WERI-Rb-1 (cell line): ENCODE data around the gene SOX30.

ENCODE experiments used
- DNase-seq: peaks from one replicate; pipeline ENCODE4 v3.0.0-alpha.2; 2020
- H3K27ac ChIP-seq: fragments of 250-450 bp; sonication (Bioruptor Pico); 2 replicates; pipeline ENCODE4 v1.5.1; 2020; ENCODE audit warnings: mild to moderate bottlenecking, moderate library complexity
- H3K27me3 ChIP-seq: fragments of 250-450 bp; sonication (Bioruptor Pico); 2 replicates; pipeline ENCODE4 v1.5.1; 2021; ENCODE audit warnings: mild to moderate bottlenecking, low read depth, moderate library complexity; ENCODE audit not compliant: insufficient read depth, severe bottlenecking
- H3K36me3 ChIP-seq: fragments of 250-450 bp; sonication (Bioruptor Pico); 2 replicates; pipeline ENCODE4 v1.5.1; 2020; ENCODE audit warnings: mild to moderate bottlenecking, moderate library complexity
- H3K4me3 ChIP-seq: 2 replicates; pipeline ENCODE4 v1.5.1; 2011; ENCODE audit warnings: low read depth, mild to moderate bottlenecking, control low read depth, low read length
- H3K9me3 ChIP-seq: fragments of 250-450 bp; sonication (Bioruptor Pico); 2 replicates; pipeline ENCODE4 v1.5.1; 2021; ENCODE audit warnings: mild to moderate bottlenecking, moderate library complexity; ENCODE audit not compliant: severe bottlenecking
- TF ChIP-seq, protein P1 (sequence below): IDR thresholded peaks from 2 replicates; pipeline ENCODE4 v1.5.1; 2011; ENCODE audit warnings: low read depth, mild to moderate bottlenecking, control low read depth, inconsistent platforms, low read length

The SOX30 gene

DNA sequence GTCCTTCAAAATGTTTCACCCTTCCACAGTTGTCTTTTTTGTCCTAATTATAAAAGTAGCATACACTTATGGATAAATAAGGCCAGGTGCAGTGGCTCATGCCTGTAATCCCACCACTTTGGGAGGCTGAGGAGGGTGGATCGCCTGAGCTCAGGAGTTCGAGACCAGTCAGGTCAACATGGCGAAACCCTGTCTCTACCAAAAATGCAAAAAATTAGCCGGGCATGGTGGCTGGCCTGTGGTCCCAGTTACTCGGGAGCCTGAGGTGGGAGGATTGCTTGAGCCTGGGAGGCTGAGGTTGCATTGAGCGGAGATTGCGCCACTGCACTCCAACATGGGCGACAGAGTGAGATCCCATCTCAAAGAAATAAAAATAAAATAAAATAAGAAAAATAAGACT lies 20.7 kb upstream of the SOX30 start:
- Histone ChIP-seq H3K36me3 (no peaks in the 10 kb centered on the region), H3K9me3 (peaks cover 9% of the 10 kb centered on the region), H3K4me3 (no peak overlapping the region), H3K27ac (no peak overlapping the region), H3K27me3 (no peaks in the 10 kb centered on the region)
- TF ChIP-seq, protein P1, sequence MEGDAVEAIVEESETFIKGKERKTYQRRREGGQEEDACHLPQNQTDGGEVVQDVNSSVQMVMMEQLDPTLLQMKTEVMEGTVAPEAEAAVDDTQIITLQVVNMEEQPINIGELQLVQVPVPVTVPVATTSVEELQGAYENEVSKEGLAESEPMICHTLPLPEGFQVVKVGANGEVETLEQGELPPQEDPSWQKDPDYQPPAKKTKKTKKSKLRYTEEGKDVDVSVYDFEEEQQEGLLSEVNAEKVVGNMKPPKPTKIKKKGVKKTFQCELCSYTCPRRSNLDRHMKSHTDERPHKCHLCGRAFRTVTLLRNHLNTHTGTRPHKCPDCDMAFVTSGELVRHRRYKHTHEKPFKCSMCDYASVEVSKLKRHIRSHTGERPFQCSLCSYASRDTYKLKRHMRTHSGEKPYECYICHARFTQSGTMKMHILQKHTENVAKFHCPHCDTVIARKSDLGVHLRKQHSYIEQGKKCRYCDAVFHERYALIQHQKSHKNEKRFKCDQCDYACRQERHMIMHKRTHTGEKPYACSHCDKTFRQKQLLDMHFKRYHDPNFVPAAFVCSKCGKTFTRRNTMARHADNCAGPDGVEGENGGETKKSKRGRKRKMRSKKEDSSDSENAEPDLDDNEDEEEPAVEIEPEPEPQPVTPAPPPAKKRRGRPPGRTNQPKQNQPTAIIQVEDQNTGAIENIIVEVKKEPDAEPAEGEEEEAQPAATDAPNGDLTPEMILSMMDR = no peak
- no peak for DNase-seq

DNA sequence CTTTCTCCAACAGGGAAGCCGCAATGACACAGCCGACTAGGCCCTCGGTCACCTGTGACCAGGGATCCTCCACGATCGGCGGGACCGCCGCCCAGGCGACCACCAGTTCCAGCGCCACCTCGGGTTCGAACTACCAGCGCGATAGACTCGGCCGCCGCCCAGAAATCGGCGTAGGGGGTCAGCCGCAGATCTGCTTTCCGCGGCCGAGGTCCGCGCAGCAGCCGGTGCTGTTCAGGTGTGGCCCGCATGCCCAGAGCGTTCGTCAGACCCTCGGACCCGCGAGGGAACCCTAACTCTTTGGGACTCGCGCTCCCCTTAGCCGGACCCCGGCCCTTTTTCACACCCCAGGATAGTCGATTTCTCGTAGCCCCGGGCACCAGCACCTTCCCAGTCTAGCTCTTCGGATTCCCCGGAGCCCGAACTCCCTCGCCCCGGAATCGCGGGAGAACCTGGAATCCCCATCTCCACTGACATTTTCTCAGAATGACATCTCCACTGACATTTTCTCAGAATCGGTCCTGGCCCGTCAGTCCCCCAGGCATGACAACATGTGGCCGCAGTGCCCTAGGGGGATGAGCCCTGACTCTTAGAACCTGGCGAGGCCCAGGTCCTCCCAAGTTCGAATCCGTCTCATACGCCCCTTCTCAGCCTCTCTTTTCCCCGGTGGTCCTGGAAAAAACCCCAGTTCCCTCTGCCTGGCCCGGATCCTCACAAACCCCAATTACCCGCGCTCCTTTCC lies 19.5 kb upstream of the SOX30 start:
- Histone ChIP-seq H3K36me3 (no peaks in the 10 kb centered on the region), H3K27ac (no peak overlapping the region), H3K9me3 (peaks cover 9% of the 10 kb centered on the region), H3K4me3 (no peak overlapping the region), H3K27me3 (no peaks in the 10 kb centered on the region)
- TF ChIP-seq, protein P1 = no peak
- no peak for DNase-seq

DNA sequence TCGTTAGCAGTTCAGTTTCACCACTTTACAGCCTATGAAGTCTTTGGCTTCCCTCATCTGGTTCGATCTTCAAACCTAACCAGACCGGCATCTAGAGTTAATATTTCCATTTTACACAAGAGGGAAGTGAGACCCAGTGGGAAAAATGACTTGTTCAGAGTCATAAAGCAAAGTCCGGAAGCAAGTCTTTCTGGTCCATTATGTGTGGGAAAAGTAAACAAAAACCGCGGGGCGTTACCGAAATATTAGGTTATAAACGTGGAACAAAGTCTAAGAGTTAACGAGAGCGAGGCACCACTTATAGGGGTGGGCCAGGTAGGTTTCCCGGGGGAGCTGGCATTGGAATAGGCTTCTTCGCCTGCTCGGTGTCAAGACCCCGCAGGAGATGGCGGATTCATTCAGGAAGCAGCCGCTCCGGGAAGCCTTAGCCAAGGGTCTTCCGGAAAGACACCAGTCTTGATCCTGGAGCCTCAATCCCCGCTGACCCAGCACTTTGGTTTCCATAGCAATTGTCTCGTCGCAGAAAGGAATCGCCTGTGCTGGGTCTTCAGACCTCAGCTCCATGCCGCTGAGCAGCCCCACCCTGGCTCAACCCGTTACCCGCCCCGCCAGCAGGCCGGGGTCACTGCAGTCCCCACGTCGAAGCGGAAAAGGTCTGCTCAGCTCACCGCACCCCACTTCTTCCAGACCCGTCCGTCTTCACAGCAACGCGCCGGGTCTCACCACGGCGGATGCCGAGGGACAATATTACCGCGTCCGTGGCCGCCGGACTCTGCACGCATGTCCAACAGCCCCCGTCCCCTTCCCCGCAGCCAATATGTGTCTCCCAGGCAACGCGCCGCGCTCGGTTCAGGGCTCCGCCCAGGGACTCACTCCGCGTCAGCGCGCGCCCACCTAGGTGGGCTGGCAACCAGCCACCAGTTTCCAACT lies 18.7 kb upstream of the SOX30 start, which contains the start of gene C5orf52:
C5orf52 (plus strand) TSS at position 872 of the 930 bp plus-strand sequence. CDS start 82 bp downstream, outside the sequence.
- H3K27ac ChIP-seq = no peak within 1 kb of the TSS
- TF ChIP-seq, protein P1 = no peak
- no peaks in the 10 kb centered on the region for H3K27me3 ChIP-seq
- H3K4me3 ChIP-seq = no peak within 1 kb of the TSS
- H3K36me3 ChIP-seq = no peaks in the 10 kb centered on the region
- no peak for DNase-seq
- peaks cover 9% of the 10 kb centered on the region for H3K9me3 ChIP-seq

- Histone ChIP-seq H3K9me3 (peaks cover 9% of the 10 kb centered on the region), H3K4me3 (no peak overlapping the region), H3K27ac (no peak overlapping the region), H3K27me3 (no peaks in the 10 kb centered on the region), H3K36me3 (no peaks in the 10 kb centered on the region)
- TF ChIP-seq, protein P1 = no peak
- peak; percentile 22 for DNase-seq
Observed at GRCh38 chr5:157669701-157670097, 17.5 kb upstream of the SOX30 start.

- no peaks in the 10 kb centered on the region for H3K36me3 ChIP-seq
- no peak for DNase-seq
- no peak overlapping the region for H3K27ac ChIP-seq
- no peaks in the 10 kb centered on the region for H3K27me3 ChIP-seq
- TF ChIP-seq, protein P1 = no peak
- peaks cover 9% of the 10 kb centered on the region for H3K9me3 ChIP-seq
- no peak overlapping the region for H3K4me3 ChIP-seq
Observed at GRCh38 chr5:157668356-157668755, 16.1 kb upstream of the SOX30 start.
